Measurements from ENCODE around the gene TAGLN3.
A peak's percentile ranks its signal among the peaks of the same experiment; 100 is the strongest.

The TAGLN3 gene

DNA sequence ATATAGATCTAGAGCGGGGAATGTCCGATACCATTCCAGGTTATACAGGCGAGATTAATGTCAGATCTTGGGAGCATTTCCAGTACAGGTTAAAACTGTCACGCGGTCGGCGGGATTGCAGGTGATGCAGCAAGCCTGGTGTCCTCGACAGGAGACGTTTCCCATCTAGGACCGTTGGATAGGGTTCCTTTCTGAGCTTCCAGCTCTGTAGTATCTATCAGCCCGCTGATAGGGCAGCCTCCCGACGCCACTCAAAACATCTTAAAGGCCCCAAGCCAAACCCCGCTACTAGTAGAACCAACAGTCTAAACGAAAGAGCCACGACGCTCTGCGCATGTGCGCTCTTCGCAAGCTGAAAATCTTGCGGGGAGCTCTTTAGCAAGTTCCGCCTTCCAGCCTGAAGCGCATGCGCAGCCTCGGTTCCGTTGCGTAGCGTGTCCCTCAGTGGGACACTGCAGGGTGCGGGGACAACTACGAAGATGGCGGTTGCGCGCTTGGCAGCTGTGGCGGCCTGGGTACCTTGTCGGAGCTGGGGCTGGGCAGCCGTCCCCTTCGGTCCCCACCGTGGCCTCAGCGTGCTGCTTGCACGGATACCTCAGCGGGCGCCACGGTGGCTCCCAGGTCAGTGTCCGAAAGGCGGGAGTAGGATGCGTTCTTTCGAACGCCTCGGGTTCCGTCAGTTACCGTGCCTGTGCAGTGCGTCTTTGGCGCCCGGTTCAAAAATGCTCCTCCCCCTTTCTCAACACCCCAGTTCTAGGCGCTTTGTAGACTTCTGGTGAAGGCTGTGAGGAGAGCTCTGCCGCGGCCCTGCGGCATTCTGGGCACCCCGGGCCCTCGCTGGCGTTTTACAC lies 19.9 kb upstream of the TAGLN3 start, which contains the start of gene ABHD10:
Gene ABHD10, plus strand, starts transcription at position 444 of the 851 bp plus-strand sequence. Its CDS starts 36 bp downstream, at position 480.
- DNase-seq (ENCODE audit: low spot score): peak; percentile 76

DNA sequence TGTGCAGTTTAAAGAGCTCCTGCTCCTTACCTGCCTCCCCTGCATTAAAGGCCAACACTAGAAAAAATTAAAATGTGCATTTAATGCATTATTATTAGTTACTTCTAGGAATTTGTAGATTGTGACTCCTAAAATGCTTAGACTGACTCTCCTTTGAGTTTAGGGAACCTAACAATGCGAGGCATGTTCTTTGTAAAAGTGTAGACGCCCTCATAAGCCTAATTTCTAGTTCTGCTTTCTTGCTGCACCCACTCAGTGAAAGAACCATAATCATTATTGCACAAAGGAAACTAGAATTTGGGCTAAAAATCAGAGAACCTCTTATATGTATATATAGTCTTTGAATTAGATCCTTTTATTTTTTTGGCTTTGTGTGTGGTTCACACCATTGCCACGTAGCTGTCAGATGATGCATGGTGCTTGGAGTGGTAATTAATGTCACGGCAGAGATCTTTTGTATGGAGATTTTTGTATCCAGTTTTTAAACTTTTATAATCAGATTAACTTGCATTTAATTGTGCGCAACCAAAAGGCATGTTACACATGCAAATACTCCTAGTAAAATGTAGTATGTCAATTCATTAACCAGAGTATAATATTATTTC lies 19.2 kb upstream of the TAGLN3 start:
- no peak for DNase-seq (ENCODE audit: low spot score)

DNA sequence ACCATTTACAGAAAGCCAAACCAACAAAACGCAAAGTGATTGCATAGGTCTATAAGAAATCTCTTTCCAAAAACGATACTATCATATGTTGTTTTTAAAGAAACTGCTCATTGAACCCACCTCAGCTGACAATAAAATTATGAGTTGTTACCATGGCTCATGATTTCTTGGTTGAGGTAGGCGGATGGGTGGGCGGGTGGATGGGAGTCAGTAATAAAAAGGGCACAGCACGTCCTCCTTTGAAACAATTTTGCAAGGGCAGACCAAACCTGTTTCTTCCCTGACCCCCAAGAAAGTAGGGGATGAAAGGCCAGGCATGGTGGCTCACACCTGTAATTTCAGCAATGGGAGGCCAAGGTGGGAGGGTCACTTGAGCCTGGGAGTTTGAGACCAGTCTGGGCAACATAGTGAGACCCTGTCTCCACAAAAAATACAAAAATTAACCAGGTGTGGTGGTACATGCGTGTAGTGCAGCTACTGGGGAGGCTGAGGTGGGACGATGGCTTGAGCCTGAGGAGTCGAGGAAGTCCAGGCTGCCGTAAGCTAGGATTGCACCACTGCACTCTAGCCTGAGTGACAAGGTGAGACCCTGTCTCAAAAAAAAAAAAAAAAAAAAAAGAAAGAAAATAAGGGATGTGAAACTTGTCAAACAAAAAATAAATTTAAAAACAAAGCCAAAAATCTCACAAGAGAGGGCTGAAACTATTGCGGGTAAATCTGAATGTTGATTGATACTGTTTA lies 17.8 kb upstream of the TAGLN3 start:
- DNase-seq (ENCODE audit: low spot score): no peak

DNA sequence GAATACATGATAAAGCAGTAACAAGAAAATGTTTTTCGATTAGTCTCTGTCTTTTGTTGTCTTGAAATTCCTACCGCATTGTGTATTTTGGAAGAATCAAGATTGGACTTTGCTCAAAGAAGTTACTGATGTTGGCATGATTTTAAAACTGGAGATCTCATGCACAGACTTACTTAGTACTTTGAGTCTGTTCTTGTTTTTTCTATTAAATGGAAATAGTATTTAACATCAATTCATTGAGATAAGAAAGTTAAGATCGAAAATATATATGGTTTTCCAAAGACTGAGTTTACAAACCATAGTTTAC lies 17.3 kb upstream of the TAGLN3 start:
- no peak for DNase-seq (ENCODE audit: low spot score)

- DNase-seq (ENCODE audit: low spot score): no peak
Observed at GRCh38 chr3:111984636-111985298, 14.0 kb upstream of the TAGLN3 start.

DNA sequence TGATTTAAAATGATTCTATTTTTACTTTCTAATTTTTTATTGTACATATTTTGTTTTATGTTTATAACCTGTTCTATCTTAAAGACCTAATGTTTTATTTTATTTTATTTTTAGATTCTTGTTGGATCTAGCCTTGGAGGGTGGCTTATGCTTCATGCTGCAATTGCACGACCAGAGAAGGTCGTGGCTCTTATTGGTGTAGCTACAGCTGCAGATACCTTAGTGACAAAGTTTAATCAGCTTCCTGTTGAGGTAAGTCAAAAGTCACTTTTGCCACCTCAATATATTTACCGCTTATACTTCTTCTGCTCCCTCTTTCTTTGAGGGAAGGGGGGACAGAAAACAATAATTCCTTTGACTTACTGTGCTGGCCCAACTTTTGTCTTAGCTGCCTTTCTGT lies 11.9 kb upstream of the TAGLN3 start:
- DNase-seq (ENCODE audit: low spot score): no peak

DNA sequence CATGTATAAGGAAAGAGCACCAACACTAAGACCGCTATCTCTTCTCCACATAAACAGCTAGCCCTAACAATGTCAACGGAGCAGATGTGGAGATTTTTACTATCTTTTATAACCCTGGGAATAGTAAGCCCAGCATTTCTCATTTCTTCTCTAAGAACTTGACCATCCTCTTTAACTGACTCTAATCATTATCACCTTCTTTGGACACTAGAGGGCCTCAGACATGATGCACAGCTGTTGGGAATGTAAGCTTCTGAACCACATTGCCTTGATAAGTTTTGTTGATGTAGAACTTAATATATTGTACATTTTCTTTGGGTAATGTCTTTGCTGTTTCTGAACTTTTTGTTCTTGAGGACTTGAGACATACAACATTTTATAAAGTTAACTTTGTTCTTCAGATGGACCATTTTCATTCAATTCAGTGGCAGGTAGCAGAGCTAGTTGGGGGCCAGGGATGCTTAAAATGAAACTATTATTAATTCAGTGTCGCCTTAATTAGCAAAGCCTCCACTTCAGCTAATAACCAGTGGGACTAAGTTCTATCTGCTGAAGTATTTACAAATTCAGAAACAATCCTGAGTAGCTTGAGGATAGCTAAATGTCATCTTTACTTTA lies 9.6 kb upstream of the TAGLN3 start:
- DNase-seq (ENCODE audit: low spot score): no peak

- DNase-seq (ENCODE audit: low spot score): no peak
Observed at GRCh38 chr3:111993038-111993437, 5.7 kb upstream of the TAGLN3 start.

- DNase-seq (ENCODE audit: low spot score): no peak
Observed at GRCh38 chr3:111999484-112000324, 982 bp downstream of the TAGLN3 start.

DNA sequence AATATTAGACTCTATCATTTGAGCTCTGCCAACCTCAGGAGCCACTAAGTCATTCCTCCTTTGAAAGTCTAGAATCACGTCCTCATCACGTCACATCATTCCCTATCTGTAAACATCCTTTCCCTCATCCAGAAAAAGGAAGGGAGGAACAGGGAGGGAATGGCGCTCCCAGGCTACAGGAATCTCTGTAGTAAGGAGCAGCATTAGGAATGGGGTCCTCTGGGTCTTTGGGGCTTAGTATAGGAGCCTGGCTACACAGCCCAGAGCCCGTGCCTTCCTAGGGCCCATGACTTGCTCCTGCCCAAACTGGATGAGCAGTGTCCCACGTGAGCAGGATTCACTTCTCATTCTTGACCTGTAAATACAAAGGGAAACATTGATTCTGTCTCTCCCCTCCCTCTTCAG lies 1.6 kb downstream of the TAGLN3 start:
- DNase-seq (ENCODE audit: low spot score): no peak

GRCh38 chr3:112000966-112001365 lies 2.2 kb downstream of the TAGLN3 start:
- no peak for DNase-seq (ENCODE audit: low spot score)

GRCh38 chr3:112001526-112001925 lies 2.8 kb downstream of the TAGLN3 start:
- no peak for DNase-seq (ENCODE audit: low spot score)

GRCh38 chr3:112002096-112002971 lies 3.6 kb downstream of the TAGLN3 start:
- no peak for DNase-seq (ENCODE audit: low spot score)

DNA sequence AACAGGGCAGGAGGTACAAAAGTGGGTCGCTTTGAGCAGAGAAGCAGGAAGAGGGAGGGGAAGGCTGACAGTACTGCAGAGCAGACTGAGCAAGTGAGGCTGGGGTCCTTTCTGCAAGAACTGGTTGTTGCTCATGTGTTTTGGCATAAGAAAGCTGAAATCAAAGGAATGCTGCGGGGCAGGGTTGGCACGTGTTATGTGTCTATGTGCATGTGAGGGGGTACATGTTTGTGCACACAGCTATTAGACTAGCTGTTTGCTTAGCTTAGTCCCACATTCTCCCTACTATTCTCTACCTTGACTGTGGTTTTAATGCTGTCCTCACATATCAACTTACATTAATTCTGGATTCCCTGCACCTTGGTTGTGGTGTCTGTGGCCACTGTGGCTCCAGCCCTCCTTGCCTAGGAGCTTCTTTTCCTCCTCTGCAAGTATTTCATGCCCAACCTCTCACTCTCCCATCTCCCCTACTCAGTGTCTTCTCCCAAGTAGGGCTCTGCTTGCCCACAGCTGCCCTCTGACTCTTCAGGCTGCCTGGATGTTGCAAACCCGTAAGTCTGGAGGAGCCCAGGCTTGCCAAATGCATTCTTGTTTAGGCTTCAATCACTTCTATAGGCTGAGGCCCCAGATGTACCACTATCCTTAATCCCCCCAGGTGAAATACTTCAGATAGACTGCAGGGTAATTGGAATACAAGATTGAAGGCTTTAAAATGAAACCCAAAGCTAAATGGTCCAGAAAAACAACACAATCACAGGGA lies 4.8 kb downstream of the TAGLN3 start:
- DNase-seq (ENCODE audit: low spot score): no peak

DNA sequence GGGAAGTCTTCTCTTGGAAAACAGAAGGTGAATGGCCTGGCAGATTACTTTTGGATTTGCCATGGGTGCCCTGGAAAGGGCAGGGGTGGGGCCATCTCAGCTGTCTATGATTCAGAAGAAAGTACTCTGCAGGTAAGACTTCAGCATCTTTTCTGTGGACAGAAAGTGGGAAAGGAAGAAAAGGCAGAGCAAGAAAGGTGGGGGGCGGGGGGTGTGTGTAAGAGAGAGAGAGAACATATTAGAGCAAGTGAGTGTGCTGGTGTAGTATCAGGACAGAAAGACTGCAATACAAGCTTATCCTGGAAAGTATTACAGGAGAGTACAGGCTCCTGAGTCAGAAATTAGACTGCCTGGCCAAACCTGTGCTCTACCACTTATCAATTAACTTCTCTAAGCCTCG lies 5.5 kb downstream of the TAGLN3 start:
- no peak for DNase-seq (ENCODE audit: low spot score)

DNA sequence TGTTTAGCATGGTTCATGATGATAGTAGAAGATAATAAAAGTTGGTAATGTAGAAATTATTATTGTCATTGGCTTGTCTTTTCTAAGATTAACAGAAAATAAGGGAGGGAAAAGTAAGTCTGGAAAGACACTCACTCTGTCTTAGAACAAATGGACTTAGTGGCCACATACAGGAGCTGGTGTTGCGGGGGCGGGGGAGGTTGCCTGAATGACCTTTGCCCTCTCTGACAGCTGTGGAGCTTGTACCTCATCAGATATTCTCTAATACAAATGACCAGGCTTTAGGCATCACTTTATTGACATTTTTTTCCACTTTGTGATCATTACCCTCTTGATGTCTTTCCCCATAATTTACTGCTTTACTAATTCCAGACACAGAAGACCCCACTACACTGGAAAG lies 5.9 kb downstream of the TAGLN3 start:
- DNase-seq (ENCODE audit: low spot score): no peak

GRCh38 chr3:112005091-112005672 lies 6.5 kb downstream of the TAGLN3 start:
- DNase-seq (ENCODE audit: low spot score): no peak

DNA sequence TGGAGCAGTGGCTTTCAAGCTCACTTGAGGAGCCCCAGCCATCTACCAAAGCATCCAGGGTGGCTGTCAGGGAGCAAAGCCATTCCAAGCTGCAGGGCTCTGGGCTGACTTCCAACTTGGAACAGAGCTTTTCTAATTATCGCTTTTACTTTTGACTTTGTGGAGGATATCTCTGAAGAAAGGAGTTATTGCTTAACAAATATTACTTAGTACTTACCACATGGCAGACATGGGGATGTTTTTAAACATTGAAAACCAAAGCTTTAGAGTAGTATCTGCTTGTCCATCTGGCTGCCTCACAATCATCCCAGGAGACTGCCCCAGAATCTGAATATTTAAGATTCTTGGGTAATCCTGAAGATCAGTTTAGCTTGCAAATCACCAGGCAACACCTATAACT lies 8.9 kb downstream of the TAGLN3 start:
- DNase-seq (ENCODE audit: low spot score): no peak

GRCh38 chr3:112009670-112010069 lies 10.9 kb downstream of the TAGLN3 start:
- DNase-seq (ENCODE audit: low spot score): no peak
